Activated naive CD8-positive, alpha-beta T cell treated with anti-CD3 and anti-CD28 coated beads, Interleukin-2, amount 10 ng/mL, durations not matched to agents 7 days and 5 days (primary cell): ENCODE measurements around the gene FABP6. TPM values are rescaled to one million over a fixed set of nuclear protein-coding genes. Genes with fewer than 3 reads are reported as not detected.

Experiments used
- ATAC-seq: fragments of 150-1000 bp; cut with Tn5 transposase; one replicate; pipeline ENCODE4 v1.10.0; 2021; ENCODE audit warnings: low read depth, moderate library complexity
- POLR2A ChIA-PET: fragments of 350-600 bp; sonication (Branson Sonifier 250); formaldehyde crosslinking; loops from one replicate; lab custom pipeline; 2021; ENCODE audit warnings: antibody characterized with exemption; lab: Charles Lee
- DNase-seq: peaks from one replicate; pipeline ENCODE4 v3.0.0; 2021
- H3K27ac Mint-ChIP-seq: one replicate; pipeline ENCODE4 v1.8.0; 2022; ENCODE audit warnings: mild to moderate bottlenecking, mixed read lengths
- H3K27me3 Mint-ChIP-seq: one replicate; pipeline ENCODE4 v1.8.0; 2022; ENCODE audit warnings: mild to moderate bottlenecking, moderate library complexity, mixed read lengths
- H3K36me3 Mint-ChIP-seq: one replicate; pipeline ENCODE4 v1.8.0; 2021; ENCODE audit warnings: mild to moderate bottlenecking, mixed read lengths
- H3K4me1 Mint-ChIP-seq: one replicate; pipeline ENCODE4 v1.8.0; 2021; ENCODE audit warnings: mixed read lengths
- H3K4me3 Mint-ChIP-seq: one replicate; pipeline ENCODE4 v1.8.0; 2022; ENCODE audit warnings: mild to moderate bottlenecking, moderate library complexity, mixed read lengths
- H3K9me3 Mint-ChIP-seq: one replicate; pipeline ENCODE4 v1.8.0; 2021; ENCODE audit warnings: mixed read lengths
- total RNA-seq, 2 experiments: library from RNA; stranded (reverse); gene quantifications; one replicate each; pipeline ENCODE4 v1.2.3, GENCODE V29; 2021

FABP6 gene
- total RNA-seq, 2 experiments from 2014 or later = not detected

DNA sequence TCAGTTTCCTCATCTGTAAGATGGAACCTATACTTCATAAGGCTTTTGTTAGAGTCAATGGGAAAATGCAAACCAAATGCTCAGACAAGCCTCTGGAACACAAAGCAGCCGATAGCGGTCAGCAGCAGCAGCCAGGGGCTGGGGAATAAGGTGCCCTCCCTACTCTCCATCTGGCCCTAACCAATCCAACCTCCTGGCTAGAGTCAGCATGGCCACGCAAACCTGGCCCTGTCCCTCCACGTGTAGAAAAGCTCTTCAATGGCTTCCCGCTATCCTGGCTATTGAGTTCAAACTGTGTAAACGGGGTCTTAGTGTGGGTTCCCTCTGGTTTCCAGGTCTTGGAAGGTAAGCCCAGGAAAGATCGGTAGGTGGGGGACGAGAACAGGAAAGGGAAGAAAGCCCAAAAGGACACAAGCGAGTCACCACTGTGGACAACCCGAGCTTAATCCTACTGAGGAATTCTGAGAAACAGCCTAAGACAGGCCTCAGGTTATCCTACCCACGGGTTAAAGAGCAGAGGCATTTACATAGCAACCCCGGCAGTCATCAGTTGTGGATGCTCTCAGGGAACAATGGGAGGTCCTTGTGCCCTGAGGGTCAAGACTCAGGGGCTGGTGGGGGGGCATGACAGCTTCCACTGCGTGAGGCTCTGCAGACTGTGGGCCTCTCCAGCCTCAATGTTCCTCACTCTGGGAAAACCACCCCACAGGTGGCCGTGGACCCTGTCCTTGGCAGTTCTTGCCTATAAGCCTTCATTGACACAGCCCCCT, 30.9 kb downstream of the FABP6 start:
- DNase-seq (no peak), ATAC-seq (no peak)
- H3K27ac Mint-ChIP-seq = no peak overlapping the region
- H3K9me3 Mint-ChIP-seq = no peaks in the 10 kb centered on the region
- no peak overlapping the region for H3K4me3 Mint-ChIP-seq
- no peaks in the 10 kb centered on the region for H3K4me1 Mint-ChIP-seq
- no peaks in the 10 kb centered on the region for H3K27me3 Mint-ChIP-seq
- POLR2A ChIA-PET = no interaction called here
- no peaks in the 10 kb centered on the region for H3K36me3 Mint-ChIP-seq

DNA sequence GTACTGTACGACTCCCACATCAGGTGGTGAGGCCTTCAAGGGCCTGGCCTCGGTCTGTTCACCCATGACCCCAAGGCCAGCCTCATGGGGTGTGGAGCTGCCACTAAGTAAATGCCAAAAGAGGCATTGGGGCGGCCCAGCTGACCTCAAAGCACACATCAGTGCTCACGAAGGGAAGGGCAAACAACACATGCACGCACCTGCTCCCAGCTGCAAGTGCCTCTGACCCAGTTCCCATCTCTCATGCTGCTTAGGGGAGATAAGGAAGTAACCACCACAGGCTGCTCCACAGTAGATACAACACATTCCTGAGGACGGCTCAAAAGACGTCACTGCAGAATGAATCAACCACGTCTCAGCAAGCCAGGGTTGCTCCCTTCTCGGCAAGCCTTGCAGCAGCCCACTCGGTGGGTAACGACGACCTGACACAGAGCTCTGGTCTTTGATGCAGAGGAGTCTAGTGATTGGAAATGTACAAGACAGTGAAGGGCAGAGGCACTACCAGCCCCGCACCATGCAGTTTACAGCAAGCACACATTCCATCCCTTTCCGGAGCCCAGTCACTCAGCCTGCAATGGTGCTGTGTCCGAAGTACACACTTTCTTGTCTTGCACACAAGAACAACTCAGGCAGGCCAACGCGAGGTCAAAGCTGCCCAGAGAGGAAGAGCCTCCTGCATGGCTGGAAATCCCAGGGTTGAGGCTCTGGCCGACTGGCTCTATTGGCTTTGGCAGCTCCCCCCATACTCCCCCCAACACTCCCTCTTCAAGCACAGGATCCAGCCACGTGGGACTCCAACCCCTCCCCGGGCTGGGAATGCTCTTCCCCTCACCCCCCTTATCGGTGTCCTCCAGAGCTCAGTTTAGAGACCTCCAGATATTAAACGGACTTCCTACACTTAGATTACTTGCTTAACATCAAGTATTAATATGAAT, 31.8 kb downstream of the FABP6 start:
- ATAC-seq (no peak), DNase-seq (no peak)
- no peaks in the 10 kb centered on the region for H3K27me3 Mint-ChIP-seq
- no peak overlapping the region for H3K4me3 Mint-ChIP-seq
- no peaks in the 10 kb centered on the region for H3K4me1 Mint-ChIP-seq
- no peak overlapping the region for H3K27ac Mint-ChIP-seq
- H3K9me3 Mint-ChIP-seq = no peaks in the 10 kb centered on the region
- POLR2A ChIA-PET = no interaction called here
- no peaks in the 10 kb centered on the region for H3K36me3 Mint-ChIP-seq

DNA sequence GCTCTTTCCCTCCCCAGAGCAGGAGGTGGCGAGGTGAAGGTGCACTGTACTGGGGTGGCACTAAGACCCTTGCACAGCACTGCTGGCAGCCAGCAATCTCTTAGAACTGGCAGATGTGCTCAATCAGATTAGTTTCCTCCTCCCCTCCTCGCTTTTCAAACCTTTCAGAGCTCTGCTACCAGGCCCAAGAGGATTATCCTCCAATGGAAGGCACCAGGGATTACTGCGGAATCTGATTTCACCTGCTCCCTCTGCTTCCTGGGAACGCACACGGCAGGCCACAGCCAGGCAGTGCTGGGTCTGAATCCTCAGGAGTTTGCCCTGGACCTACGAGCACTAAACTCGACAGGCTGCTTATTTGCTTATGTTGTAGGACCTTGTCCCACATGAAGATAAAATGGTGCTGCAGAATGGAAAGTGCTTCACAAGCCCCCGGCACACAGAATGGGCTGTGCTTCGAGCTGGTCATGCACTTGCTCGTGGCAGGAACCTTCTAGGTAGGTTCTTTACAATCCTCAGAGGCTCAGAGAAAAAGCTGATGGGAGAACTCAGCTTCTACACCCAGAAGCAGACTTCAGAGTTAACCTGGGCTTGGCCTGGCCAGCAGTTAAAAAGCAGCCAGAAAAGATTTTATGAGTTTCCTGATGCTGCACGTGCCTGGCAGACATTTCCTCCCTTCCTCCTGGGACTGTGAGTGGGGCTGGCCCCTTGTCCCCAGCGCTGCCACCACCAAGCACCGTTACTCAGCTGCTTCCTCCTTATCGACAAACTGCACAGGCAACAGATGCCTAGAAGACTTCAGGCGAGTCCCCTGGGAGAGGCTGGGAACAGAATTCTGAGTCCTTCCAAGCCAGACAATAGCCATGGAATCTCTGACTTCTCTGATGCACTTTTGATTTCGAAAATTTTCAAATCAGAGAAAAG, 33.1 kb downstream of the FABP6 start:
- no peaks in the 10 kb centered on the region for H3K4me1 Mint-ChIP-seq
- POLR2A ChIA-PET = no interaction called here
- ATAC-seq (no peak), DNase-seq (no peak)
- H3K4me3 Mint-ChIP-seq = no peak overlapping the region
- no peaks in the 10 kb centered on the region for H3K27me3 Mint-ChIP-seq
- H3K9me3 Mint-ChIP-seq = no peaks in the 10 kb centered on the region
- no peaks in the 10 kb centered on the region for H3K36me3 Mint-ChIP-seq
- no peak overlapping the region for H3K27ac Mint-ChIP-seq

DNA sequence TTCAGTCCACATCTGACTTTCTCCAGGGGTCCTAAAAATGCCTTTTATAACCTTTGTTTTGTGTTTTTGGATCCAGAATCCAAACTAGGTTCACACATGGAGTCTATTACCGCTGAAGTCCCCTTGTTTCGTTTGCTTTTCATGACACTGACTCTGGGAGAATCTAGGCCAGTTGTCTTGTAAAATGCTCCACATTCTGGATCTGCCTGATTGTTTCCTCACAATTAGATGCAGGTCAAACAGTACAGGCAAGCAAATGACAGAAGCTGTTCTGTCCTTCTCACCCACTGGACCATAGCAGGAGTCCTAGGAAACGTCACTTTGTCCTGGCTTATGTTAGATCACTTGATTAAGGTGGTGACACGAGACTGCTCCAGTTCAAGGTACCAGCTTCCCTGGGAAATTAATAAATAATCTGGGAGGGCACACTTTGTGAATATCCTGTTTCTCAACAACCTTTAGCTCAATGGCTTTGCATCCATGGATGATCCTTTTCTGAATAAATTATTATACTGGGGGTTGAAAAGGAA, 34.1 kb downstream of the FABP6 start:
- H3K36me3 Mint-ChIP-seq = no peaks in the 10 kb centered on the region
- DNase-seq (no peak), ATAC-seq (no peak)
- H3K27ac Mint-ChIP-seq = no peak overlapping the region
- H3K4me1 Mint-ChIP-seq = no peaks in the 10 kb centered on the region
- no peak overlapping the region for H3K4me3 Mint-ChIP-seq
- H3K27me3 Mint-ChIP-seq = no peaks in the 10 kb centered on the region
- no peaks in the 10 kb centered on the region for H3K9me3 Mint-ChIP-seq
- POLR2A ChIA-PET = no interaction called here

DNA sequence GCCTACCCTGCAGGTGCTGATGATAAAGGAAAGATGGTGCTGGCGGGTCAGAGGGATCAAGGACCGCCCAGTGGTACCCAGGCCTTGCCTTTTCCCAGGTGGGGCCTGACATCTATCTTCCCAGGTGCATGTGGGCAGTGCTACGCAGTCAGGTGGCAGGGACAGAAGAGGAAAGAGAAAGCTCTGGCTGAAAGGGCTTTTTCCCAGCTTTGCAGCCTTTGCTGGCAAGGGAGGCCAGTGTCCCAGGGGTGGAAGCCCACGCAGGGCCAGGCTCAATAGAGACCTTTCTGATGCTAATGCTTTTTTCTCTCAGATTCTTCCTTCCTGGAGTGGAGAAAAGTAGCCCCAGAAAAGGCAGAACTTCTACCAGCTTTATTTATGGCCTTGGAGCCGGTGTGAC, 36.7 kb downstream of the FABP6 start:
- ATAC-seq = no peak
- Mint-ChIP-seq H3K36me3 (no peaks in the 10 kb centered on the region), H3K9me3 (no peaks in the 10 kb centered on the region), H3K4me1 (peaks cover 2% of the 10 kb centered on the region), H3K4me3 (no peak overlapping the region), H3K27me3 (no peaks in the 10 kb centered on the region), H3K27ac (no peak overlapping the region)
- POLR2A ChIA-PET = no interaction called here
- no peak for DNase-seq

DNA sequence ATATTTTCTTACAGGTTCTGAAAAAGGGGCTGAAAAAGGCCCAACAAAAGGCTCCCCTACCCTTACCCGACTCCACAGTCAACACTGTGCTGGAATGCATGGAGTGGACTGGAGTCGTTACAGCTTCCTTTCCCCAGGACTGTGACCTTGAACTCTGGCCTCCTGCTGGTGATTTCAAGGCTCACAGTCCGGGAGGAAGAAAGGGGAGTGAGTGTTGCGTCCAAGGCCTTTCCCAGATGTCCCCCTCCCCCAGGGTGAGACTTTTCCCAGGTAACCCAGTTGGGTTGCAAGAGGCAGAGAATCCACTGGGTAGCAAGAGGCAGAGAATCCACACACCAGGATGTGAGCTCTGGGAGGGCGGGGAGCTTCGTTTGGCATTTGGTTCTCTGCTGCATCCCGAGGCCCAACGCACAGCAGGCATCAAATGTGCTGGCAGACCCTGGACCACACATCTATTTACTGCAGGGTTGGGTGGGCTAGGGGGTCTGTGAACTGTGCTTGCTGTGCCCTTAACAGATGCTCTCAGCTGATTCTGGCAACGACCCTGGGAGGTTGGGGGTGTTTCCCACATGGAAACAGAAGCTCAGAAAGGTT, 37.5 kb downstream of the FABP6 start:
- ATAC-seq = no peak
- no peak for DNase-seq
- H3K36me3 Mint-ChIP-seq = no peaks in the 10 kb centered on the region
- POLR2A ChIA-PET = no interaction called here
- H3K27me3 Mint-ChIP-seq = no peaks in the 10 kb centered on the region
- H3K4me3 Mint-ChIP-seq = no peak overlapping the region
- H3K9me3 Mint-ChIP-seq = no peaks in the 10 kb centered on the region
- peaks cover 6% of the 10 kb centered on the region for H3K4me1 Mint-ChIP-seq
- no peak overlapping the region for H3K27ac Mint-ChIP-seq

DNA sequence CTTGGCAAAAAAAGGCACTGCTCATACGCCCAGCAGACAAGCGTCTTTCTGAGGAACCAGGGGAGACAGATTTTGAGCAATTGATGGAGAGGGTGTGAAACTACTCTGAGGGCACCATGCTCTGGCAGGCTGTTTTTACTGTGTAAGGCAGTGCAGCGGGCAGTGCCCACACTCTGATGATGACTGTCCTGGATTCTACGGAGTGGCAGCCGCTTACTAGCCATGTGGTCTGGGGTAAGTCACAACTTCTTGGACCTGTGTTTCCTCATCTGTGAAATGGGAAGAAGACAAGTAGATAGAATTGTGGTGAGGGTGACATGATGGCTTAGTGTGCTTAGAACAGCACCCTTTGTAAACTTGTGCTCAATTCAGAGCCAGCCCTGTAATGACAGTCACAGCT, 38.8 kb downstream of the FABP6 start:
- no peaks in the 10 kb centered on the region for H3K9me3 Mint-ChIP-seq
- H3K36me3 Mint-ChIP-seq = no peaks in the 10 kb centered on the region
- POLR2A ChIA-PET = no interaction called here
- peaks cover 4% of the 10 kb centered on the region for H3K27me3 Mint-ChIP-seq
- no peak overlapping the region for H3K27ac Mint-ChIP-seq
- no peak overlapping the region for H3K4me3 Mint-ChIP-seq
- no peak for ATAC-seq
- DNase-seq = no peak
- peaks cover 6% of the 10 kb centered on the region for H3K4me1 Mint-ChIP-seq

DNA sequence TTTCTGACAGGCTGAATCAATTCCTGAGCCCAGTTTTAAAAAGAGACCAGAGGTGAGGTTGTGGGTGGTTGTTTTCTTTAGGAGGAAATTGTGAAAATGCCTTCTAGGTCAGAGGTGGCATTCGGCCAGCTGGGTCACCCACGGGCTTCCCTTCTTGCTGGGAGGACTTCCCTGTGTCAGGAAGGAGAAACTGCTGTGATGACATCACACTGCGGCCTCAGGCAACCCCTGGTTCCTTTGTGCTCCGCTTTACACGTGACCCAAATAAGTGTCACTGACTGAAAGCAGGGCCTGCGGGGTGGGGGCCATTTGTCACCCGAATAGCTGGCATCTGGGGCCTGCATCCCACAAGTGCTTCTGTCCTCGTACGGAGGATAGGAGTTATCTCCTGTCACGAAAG, 39.7 kb downstream of the FABP6 start:
- H3K9me3 Mint-ChIP-seq = no peaks in the 10 kb centered on the region
- POLR2A ChIA-PET = no interaction called here
- no peaks in the 10 kb centered on the region for H3K36me3 Mint-ChIP-seq
- H3K4me1 Mint-ChIP-seq = peaks cover 6% of the 10 kb centered on the region
- peaks cover 4% of the 10 kb centered on the region for H3K27me3 Mint-ChIP-seq
- no peak overlapping the region for H3K27ac Mint-ChIP-seq
- H3K4me3 Mint-ChIP-seq = no peak overlapping the region
- DNase-seq = no peak
- no peak for ATAC-seq

DNA sequence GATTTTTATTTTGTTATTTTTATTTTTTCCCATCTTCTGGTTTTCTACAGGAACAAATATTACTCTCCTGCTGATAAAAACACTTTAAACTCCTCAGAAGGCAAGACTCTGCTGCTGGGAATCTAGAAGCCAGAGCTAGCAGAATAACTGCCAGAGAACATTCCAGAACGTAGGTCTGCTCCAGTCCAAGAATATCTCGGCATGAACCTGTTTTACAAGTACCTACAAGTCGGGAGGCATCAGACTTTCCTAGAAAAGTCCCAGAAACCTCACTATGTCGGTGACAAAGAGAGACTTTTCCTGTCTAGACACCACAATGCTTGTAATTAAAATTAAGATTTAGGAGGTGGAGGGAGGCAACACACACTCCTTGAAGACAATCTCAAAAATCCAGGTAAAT, 41.4 kb downstream of the FABP6 start:
- DNase-seq = no peak
- Mint-ChIP-seq H3K4me1 (peaks cover 9% of the 10 kb centered on the region), H3K9me3 (no peaks in the 10 kb centered on the region), H3K36me3 (no peaks in the 10 kb centered on the region), H3K27ac (no peak overlapping the region), H3K4me3 (no peak overlapping the region), H3K27me3 (peaks cover 4% of the 10 kb centered on the region)
- ATAC-seq = no peak
- POLR2A ChIA-PET = no interaction called here

DNA sequence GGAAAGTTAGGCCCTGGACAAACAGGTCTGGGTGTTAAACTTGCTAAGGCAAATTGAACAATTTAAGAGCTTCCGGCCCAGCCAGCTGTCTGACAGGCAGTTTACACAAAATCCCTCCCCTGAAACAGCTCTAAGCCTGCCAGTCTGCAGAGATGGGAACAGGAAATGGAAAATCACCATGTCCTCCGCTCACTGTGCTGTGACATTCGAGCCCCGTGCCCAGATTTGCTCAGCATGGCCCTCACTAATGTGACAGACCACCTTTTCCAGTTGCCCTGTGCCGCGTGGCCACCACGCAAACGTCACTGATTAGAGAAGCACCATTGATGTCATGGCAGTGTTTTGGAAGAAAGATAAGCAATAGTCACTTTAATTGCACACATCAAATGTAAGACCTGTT, 42.1 kb downstream of the FABP6 start:
- Mint-ChIP-seq H3K36me3 (no peaks in the 10 kb centered on the region), H3K4me1 (peaks cover 9% of the 10 kb centered on the region), H3K9me3 (no peaks in the 10 kb centered on the region), H3K27ac (peak overlapping the region; percentile 1), H3K27me3 (peaks cover 4% of the 10 kb centered on the region), H3K4me3 (peak overlapping the region; percentile 36)
- POLR2A ChIA-PET = interaction anchor here (0.7 kb wide), 1 partner anchor 112 kb away, joined by 3 read pairs; no protein-coding TSS in a partner anchor
- ATAC-seq (peak; percentile 42), DNase-seq (no peak)

DNA sequence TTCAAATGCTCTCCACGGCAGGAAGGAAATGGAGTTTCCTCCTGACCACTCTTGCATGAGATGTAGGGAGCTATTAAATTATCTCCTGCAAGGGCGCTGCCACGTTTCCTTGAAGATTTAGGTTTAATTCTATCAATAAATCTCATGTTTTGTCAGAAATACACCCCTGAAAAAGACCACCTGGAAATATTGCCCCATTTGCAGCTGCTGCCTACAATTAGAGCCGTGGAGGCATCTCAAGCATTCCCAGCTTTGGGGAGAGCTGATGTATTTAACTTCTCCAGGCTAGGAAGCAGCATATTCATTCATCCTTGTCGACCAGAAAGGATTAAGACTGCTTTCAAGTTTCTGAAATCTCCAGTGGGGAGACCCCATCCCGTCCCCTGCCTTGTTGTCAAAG, 42.5 kb downstream of the FABP6 start:
- no peak for DNase-seq
- Mint-ChIP-seq H3K27ac (no peak overlapping the region), H3K4me3 (no peak overlapping the region), H3K9me3 (no peaks in the 10 kb centered on the region), H3K36me3 (no peaks in the 10 kb centered on the region), H3K27me3 (peaks cover 4% of the 10 kb centered on the region), H3K4me1 (peaks cover 9% of the 10 kb centered on the region)
- no peak for ATAC-seq
- POLR2A ChIA-PET = interaction anchor here (0.7 kb wide), 1 partner anchor 112 kb away, joined by 3 read pairs; no protein-coding TSS in a partner anchor

DNA sequence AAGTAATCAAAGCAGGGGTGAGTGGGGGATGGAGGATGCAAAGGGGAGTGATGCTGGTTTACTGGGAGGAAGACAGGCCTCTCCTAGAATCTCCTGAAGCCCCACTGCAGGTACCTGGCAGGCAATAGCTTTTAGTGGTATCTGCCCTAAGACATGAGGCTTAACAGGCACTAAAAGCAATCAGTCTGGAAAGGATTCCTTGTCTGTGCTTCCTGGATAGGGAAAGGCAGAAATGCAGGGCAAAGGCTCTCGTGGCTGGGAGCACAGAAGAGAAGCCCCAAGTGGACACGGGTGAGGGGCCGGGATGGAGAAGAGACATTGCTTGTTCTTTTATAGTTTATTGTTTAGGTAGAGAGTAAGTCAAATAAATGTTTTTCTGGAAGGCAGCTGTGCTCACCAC, 43.0 kb downstream of the FABP6 start:
- POLR2A ChIA-PET = no interaction called here
- Mint-ChIP-seq H3K4me3 (no peak overlapping the region), H3K4me1 (peaks cover 9% of the 10 kb centered on the region), H3K27me3 (peaks cover 4% of the 10 kb centered on the region), H3K36me3 (no peaks in the 10 kb centered on the region), H3K9me3 (no peaks in the 10 kb centered on the region), H3K27ac (no peak overlapping the region)
- ATAC-seq = no peak
- DNase-seq = no peak
